Loucy (cell line): Measurements from ENCODE around the gene CEP152.

Experiments used
- H2AFZ ChIP-seq: fragments of 200-600 bp; sonication (generic); 2 replicates; pipeline ENCODE4 v1.6.0; 2016; ENCODE audit warnings: antibody characterized with exemption, mild to moderate bottlenecking, low read length, moderate library complexity
- H3F3A ChIP-seq: fragments of 200-600 bp; 2 replicates; pipeline ENCODE4 v1.6.0; 2016; ENCODE audit warnings: antibody characterized with exemption, low read depth, mild to moderate bottlenecking
- H3K27me3 ChIP-seq: fragments of 200-600 bp; sonication (generic); 2 replicates; pipeline ENCODE4 v1.6.1; 2014; ENCODE audit warnings: low read length, mild to moderate bottlenecking; ENCODE audit not compliant: insufficient read depth, poor library complexity, severe bottlenecking
- H3K36me3 ChIP-seq: fragments of 200-600 bp; sonication (generic); 2 replicates; pipeline ENCODE4 v1.6.1; 2016; ENCODE audit warnings: low read length; ENCODE audit not compliant: insufficient read depth
- H3K4me1 ChIP-seq: fragments of 200-600 bp; sonication (generic); 2 replicates; pipeline ENCODE4 v1.5.1; 2014; ENCODE audit warnings: low read length, mild to moderate bottlenecking; ENCODE audit not compliant: insufficient read depth, poor library complexity, severe bottlenecking
- H3K4me2 ChIP-seq: fragments of 200-600 bp; sonication (generic); 2 replicates; pipeline ENCODE4 v1.6.0; 2014; ENCODE audit warnings: antibody characterized with exemption, low read length, low read depth, mild to moderate bottlenecking; ENCODE audit not compliant: poor library complexity, severe bottlenecking
- H3K4me3 ChIP-seq: fragments of 200-600 bp; sonication (generic); 2 replicates; pipeline ENCODE4 v1.5.1; 2014; ENCODE audit warnings: low read length, mild to moderate bottlenecking, mixed read lengths; ENCODE audit not compliant: poor library complexity, severe bottlenecking
- H3K79me2 ChIP-seq: fragments of 200-600 bp; sonication (generic); 2 replicates; pipeline ENCODE4 v1.6.1; 2014; ENCODE audit warnings: low read length; ENCODE audit not compliant: insufficient read depth
- H3K9ac ChIP-seq: fragments of 200-600 bp; sonication (generic); 2 replicates; pipeline ENCODE4 v1.6.0; 2014; ENCODE audit warnings: mild to moderate bottlenecking, low read depth, low read length, moderate library complexity; ENCODE audit not compliant: poor library complexity, severe bottlenecking
- H3K9me2 ChIP-seq: fragments of 200-600 bp; sonication (generic); replicated peaks from 2 replicates; pipeline ENCODE4 v1.6.1; 2016; ENCODE audit warnings: low read depth, low read length, mixed read lengths
- H3K9me3 ChIP-seq: fragments of 200-600 bp; sonication (generic); 2 replicates; pipeline ENCODE4 v1.6.1; 2014; ENCODE audit warnings: mild to moderate bottlenecking, antibody characterized with exemption, low read length, low read depth; ENCODE audit not compliant: insufficient read depth
- H4K20me1 ChIP-seq: fragments of 200-600 bp; sonication (generic); 2 replicates; pipeline ENCODE4 v1.6.0; 2014; ENCODE audit warnings: antibody characterized with exemption, low read length, mild to moderate bottlenecking; ENCODE audit not compliant: insufficient read depth, poor library complexity, severe bottlenecking
- EZH2phosphoT487 ChIP-seq: fragments of 200-600 bp; IDR thresholded peaks from 2 replicates; pipeline ENCODE4 v1.6.1; 2018; ENCODE audit warnings: antibody characterized with exemption, mild to moderate bottlenecking, moderate library complexity, borderline replicate concordance
- TF ChIP-seq, protein P1 (sequence below): fragments of 200-600 bp; sonication (generic); conservative IDR thresholded peaks from 2 replicates; pipeline ENCODE4 v1.5.1; 2014; ENCODE audit warnings: mild to moderate bottlenecking, antibody characterized with exemption, low read length

CEP152 gene

DNA sequence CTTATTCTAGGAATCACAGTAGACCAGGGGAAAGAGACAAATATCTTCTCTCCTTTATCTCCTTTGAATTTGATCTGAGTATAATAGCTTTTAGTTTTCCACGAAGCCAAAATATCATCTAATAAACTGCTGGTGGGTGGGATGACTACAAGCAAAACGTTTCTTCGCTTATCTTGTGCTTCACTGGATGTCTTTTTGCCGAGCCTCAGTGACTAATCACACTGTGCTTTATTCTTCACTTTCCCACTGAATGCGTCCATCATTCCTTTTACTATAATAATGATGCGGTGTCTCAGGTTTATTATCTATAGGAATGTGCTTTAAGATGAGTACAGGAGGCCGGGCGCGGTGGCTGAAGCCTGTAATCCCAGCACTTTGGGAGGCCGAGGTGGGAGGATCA is 32.5 kb downstream of the CEP152 start:
- H3K36me3 ChIP-seq = peaks cover 70% of the 10 kb centered on the region; the same call in 1 of the 2 replicates
- no peak overlapping the region for H2AFZ ChIP-seq
- H3K9ac ChIP-seq = no peak overlapping the region
- H3F3A ChIP-seq = no peaks in the 10 kb centered on the region
- H3K9me3 ChIP-seq = peaks cover 4% of the 10 kb centered on the region; the same call in 1 of the 2 replicates
- H3K27me3 ChIP-seq = no peaks in the 10 kb centered on the region
- TF ChIP-seq, protein P1, sequence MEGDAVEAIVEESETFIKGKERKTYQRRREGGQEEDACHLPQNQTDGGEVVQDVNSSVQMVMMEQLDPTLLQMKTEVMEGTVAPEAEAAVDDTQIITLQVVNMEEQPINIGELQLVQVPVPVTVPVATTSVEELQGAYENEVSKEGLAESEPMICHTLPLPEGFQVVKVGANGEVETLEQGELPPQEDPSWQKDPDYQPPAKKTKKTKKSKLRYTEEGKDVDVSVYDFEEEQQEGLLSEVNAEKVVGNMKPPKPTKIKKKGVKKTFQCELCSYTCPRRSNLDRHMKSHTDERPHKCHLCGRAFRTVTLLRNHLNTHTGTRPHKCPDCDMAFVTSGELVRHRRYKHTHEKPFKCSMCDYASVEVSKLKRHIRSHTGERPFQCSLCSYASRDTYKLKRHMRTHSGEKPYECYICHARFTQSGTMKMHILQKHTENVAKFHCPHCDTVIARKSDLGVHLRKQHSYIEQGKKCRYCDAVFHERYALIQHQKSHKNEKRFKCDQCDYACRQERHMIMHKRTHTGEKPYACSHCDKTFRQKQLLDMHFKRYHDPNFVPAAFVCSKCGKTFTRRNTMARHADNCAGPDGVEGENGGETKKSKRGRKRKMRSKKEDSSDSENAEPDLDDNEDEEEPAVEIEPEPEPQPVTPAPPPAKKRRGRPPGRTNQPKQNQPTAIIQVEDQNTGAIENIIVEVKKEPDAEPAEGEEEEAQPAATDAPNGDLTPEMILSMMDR = no peak
- TF ChIP-seq EZH2phosphoT487 = no peak
- no peaks in the 10 kb centered on the region for H4K20me1 ChIP-seq
- H3K4me2 ChIP-seq = no peak overlapping the region
- H3K9me2 ChIP-seq = no peaks in the 10 kb centered on the region
- no peaks in the 10 kb centered on the region for H3K79me2 ChIP-seq
- no peaks in the 10 kb centered on the region for H3K4me1 ChIP-seq
- no peak overlapping the region for H3K4me3 ChIP-seq

DNA sequence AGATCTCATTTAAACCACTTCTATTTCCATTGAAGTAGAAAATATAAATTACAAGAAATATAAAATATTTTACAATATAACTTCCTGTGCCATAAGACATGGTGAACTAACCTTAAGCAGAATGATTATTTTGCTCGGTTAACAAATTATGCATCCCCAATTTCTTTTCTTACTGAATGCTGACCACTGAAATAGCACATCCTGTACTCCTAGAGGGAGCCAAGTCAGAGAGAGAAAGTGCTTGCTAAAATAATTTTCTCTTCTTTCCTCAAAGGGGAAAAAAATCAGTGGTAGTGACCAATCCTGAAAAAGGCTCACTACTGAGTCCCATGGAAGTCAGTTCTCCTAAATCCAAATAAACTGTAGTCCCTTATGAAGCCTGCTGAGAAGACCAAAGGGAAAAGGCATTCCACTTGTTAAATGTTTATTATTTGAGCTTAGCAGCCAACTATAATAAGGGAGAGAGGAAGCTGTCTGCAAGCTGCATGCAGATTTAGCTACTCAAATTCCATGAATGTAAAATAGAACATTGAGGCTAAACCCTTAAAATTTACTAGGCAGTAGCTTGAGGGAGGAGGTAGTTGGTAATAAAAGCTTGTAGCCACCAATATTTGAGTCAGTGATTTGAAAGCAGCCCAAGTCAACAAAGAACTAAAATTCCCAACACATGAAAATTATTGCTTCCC is 33.1 kb downstream of the CEP152 start:
- Histone ChIP-seq H3K9me2 (no peaks in the 10 kb centered on the region), H3K27me3 (no peaks in the 10 kb centered on the region), H3K36me3 (peaks cover 70% of the 10 kb centered on the region; the same call in 1 of the 2 replicates), H3K79me2 (no peaks in the 10 kb centered on the region), H4K20me1 (no peaks in the 10 kb centered on the region), H2AFZ (no peak overlapping the region), H3K4me1 (no peaks in the 10 kb centered on the region), H3F3A (no peaks in the 10 kb centered on the region), H3K4me3 (no peak overlapping the region), H3K4me2 (no peak overlapping the region), H3K9me3 (peaks cover 4% of the 10 kb centered on the region; the same call in 1 of the 2 replicates), H3K9ac (no peak overlapping the region)
- TF ChIP-seq, protein P1 = no peak
- TF ChIP-seq EZH2phosphoT487 = no peak

DNA sequence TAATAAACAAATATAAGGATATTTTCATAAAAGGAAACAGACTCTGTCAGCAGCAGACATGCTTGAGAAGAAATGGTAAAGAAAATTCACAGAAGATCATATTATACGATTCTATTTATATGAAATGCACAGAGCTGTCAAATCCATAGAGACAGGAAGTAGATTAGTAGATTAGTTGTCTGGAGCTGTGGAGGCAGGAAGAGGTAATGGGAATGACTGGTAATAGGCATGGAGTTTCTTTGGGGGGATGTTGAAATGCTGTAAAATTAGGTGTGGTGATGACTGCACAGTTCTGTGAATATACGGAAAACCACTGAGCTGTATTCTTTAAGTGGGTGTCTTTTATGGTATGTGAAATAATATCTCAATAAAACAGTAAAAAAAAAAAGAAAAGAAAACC is 35.3 kb downstream of the CEP152 start:
- Histone ChIP-seq H3K9ac (no peak overlapping the region), H3K4me3 (no peak overlapping the region), H3K79me2 (no peaks in the 10 kb centered on the region), H2AFZ (no peak overlapping the region), H3K9me3 (peaks cover 4% of the 10 kb centered on the region; the same call in 1 of the 2 replicates), H3K36me3 (peaks cover 71% of the 10 kb centered on the region; the same call in 1 of the 2 replicates), H3F3A (no peaks in the 10 kb centered on the region), H3K4me2 (no peak overlapping the region), H3K4me1 (no peaks in the 10 kb centered on the region), H3K9me2 (no peaks in the 10 kb centered on the region), H4K20me1 (no peaks in the 10 kb centered on the region), H3K27me3 (no peaks in the 10 kb centered on the region)
- no peak for TF ChIP-seq EZH2phosphoT487
- TF ChIP-seq, protein P1 = no peak
